HG03342 (cell line): ENCODE results near the gene SYT3.
"Not testable (repeated sequence)": the region's sequence is repeated elsewhere in the genome, so short reads cannot be mapped to it uniquely, and the experiment has no call there.

Source experiments
- ATAC-seq: cut with Tn5 transposase; IDR thresholded peaks from one replicate; pipeline ENCODE4 v1.9.1; 2021; ENCODE audit warnings: mild to moderate bottlenecking, moderate library complexity; ENCODE audit not compliant: unreplicated experiment

SYT3 gene

DNA sequence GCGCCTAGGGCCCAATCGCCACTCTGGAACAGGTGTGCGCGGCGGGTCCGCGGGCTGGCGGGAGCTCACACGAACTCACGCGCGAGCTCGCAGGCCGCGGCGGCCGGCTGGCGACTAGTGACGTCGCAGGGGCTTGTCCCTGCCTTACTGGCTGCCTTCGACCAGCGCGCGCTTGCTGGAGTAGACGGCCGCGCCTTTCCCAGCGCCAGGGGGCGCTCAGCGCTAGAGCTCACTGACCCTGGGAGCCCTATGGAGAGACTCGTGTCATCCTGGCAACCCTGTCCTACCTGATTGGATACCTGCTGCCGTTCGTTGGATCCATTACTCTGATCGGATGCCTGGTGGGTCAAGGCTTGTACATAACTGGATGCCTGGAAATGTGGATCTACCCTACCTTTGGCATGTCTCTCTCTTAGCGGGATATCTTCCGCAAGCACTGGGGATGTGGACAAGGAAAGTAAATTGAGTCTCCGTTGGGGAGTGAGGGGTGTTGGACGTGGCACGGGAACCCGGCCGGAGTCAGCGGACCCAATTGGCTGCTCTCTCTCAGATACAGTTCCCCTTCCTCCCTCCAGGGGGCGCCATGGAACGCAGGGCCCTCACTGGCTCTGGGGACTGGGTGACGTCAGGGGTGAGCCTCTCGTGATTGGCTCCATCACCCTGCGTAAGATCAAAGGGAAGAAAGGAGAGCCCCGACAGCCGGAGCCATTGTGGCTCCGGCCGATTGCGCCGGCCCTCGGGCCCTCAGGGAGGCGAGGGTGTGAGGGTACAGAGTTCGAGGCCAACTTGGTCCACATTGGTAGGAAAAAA lies 35.2 kb downstream of the SYT3 start:
- ATAC-seq, result not testable (repeated sequence)

DNA sequence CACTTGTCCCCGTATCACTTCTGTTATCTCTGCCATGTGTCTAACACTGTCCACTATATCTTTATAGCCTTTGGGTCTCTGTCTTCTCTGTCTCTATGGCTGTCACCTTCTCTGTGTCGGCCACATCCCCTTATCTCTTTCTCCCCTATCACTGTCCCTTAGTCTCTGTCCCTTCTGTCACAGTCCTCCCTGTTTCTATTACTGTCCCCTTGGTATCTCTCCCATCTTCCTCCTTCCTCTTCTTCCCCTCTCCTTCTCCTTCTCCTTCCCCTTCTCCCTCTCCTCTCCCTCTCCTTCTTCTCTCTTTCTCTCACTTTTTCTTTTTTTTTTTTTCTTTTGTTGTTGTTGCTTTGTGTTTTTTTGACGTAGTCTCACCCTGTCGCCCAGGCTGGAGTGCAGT lies 36.7 kb downstream of the SYT3 start:
- ATAC-seq, result no peak

GRCh38 chr19:50602496-50602895 lies 37.2 kb downstream of the SYT3 start:
- no peak for ATAC-seq

- ATAC-seq, result no peak
Observed at GRCh38 chr19:50602089-50602422, 37.6 kb downstream of the SYT3 start.

GRCh38 chr19:50601407-50602088 lies 38.1 kb downstream of the SYT3 start:
- ATAC-seq, result no peak

- ATAC-seq, result no peak
Observed at GRCh38 chr19:50599427-50599826, 40.3 kb downstream of the SYT3 start.

- no peak for ATAC-seq
Observed at GRCh38 chr19:50590191-50590590, 49.5 kb downstream of the SYT3 start.

DNA sequence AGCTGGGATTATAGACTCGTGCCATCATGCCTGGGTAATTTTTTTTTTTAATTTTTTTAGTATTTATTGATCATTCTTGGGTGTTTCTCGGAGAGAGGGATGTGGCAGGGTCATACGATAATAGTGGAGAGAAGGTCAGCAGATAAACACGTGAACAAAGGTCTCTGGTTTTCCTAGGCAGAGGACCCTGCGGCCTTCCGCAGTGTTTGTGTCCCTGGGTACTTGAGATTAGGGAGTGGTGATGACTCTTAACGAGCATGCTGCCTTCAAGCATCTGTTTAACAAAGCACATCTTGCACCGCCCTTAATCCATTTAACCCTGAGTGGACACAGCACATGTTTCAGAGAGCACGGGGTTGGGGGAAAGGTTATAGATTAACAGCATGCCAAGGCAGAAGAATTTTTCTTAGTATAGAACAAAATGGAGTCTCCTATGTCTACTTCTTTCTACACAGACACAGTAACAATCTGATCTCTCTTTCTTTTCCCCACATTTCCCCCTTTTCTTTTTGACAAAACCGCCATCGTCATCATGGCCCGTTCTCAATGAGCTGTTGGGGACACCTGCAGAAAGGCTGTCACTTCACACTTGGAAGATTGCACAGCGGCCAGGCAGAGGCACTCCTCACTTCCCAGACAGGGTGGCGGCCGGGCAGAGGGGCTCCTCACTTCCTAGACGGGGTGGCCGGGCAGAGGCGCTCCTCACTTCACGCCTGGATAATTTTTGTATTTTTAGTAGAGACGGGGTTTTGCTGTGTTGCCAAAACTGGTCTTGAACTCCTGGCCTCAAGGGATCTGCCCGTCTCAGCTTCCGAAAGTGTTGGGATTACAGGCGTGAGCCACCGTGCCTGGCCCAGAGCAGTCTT lies 57.7 kb downstream of the SYT3 start:
- not testable (repeated sequence) for ATAC-seq

DNA sequence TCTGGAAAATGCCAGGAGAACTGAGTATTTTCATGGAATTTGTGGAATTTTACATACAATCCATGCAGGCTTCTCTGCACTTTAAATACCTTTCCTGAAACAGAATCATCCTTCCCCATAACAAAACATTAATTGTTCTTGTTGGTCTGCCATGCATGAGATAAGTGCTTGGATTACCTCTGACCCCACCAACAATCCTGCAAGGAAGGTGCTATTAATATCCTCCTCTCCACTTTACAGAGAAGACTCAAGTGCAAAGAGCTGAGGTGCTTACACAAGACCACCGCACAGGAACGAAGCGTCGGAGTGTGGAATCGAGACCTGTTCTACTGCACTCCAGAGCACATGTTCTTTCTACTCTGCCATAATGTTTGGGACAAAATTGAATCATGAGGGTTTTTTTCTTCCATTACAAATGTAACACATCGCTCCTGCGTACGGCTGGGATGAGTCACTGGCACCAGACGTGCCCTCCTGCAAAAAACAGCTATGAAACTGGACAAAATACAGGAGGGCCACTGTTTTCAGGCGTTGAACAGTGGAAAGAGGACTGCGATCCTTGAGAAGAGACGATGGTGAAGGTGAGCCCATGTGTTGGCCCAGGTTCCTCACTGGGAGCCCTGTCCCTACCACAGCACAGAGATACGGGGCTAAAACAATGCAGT lies 58.6 kb downstream of the SYT3 start:
- no peak for ATAC-seq

DNA sequence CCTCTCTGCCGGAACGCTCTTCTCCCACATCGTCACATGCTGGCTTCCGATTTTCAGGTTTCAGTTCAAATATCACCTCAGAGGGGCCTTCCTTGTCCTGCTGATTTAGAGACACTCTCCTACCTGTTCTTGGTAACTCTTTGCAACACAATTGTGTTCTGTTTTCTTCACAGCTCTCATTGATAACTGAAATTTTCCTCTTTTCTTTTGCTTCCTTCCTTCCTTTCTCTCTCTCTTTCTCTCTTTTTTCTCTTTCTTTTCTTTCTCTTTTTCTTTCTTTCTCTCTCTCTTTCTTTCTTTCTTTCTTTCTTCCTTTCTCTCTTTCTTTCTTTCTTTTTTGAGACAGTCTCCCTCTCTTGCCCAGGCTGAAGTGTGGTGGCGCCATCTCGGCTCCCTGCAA lies 59.4 kb downstream of the SYT3 start:
- ATAC-seq, result no peak

DNA sequence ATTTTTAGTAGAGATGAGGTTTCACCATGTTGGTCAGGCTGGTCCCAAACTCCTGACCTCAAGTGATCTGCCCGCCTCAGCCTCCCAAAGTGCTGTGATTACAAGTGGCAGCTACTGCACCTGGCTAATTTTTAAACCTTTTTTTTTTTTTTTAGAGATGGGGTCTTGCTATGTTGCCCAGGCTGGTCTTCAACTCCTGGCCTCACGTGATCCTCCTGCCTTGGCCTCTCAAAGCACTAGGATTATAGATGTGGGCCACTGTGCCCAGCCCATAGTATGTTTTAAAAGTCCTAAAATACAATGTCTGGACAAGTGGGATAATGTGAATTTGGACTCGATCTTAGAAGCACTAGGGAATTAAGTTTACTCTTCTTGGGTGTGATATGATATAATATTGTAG lies 62.9 kb downstream of the SYT3 start:
- ATAC-seq, result not testable (repeated sequence)

DNA sequence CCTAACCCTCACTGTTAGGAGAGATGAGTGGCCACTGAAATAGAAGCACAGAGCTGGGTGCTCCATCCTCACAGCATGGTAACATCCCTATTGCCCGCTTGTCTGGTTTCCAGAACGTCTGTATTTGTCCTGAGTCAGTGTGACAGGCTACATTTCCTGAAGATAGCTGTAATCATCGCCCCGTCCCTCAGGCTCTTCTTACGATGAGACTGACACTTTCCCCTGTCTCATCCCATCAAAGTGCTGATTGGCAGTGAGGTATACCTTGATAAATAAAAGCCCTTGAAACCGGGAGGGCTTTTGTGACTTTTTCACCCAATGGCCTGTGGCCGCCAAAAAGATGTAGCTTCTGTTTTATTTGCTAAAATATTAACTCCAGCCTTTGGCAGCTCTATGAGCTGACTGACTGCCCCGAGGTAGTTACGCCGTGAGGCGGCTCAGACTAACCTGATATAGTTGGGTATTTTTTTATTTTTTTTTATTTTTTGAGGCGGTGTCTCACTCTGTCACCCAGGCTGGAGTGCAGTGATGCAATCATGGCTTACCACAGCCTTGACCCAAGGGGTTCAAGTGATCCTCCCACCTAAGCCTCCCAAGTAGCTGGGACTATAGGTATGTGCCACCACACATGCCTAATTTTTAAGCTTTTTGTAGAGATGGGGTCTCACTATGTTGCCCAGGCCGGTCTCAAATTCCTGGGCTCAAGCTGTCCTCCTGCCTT lies 65.8 kb downstream of the SYT3 start:
- ATAC-seq, result no peak
